ENCODE measurements around the gene P2RX7.
"Not testable (repeated sequence)": the region's sequence is repeated elsewhere in the genome, so short reads cannot be mapped to it uniquely, and the experiment has no call there.

P2RX7 gene

GRCh38 chr12:121138284-121138683 is 5.6 kb downstream of the P2RX7 start:
- no peak for DNase-seq

DNA sequence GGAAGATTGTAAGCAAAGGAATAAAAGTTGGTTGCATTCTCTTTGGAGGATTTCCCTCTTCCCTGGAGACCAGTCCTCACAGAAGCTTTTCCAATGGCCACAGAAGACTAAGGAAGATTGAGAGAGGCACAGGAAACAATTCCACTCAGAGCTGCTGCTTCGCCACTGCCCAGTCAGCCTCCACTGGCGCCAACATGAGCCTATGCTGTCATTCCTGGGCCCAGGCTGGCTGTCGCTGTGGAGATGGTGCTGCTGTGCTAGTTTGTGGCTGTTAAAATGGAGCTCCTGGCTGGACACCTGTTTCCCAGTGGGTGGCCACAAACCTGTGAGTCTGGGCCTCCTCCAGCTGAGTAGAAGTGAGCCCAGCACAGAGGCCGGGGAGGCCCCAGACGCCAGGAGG is 6.6 kb downstream of the P2RX7 start:
- DNase-seq = no peak

DNA sequence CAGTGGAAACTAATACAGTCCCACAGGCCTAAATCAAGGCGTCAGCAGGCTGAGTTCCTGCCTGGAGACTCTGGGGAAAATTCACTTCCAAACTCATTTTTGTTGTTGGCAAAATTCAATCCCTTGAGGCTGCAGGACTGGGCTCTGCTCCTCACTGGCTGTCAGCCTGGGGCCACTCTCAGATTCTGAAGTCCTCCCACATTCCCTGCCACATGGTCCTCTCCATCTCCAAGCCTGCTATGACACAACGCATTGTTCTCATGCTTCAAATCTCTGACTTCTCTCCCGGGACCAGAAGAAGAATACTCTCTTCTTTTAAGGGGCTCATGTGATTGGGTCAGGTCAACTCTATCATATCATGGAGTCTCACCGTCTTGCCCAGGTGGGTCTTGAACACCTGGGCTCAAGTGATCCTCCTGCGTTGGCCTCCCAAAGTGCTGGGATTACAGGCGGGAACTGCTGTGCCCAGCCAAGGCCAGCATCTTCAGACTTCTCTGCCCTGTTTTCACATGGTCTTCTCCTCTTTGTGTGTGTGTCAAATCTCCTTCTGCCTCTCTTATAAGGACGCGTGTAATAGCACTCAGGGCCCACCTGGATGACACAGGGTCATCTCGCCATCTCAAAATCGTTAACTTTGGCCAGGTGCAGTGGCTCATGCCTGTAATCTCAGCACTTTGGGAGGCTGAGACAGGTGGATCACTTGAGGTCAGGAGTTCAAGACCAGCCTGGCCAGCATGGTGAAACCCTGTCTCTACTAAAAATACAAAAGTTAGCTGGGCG is 9.7 kb downstream of the P2RX7 start:
- DNase-seq = no peak

DNA sequence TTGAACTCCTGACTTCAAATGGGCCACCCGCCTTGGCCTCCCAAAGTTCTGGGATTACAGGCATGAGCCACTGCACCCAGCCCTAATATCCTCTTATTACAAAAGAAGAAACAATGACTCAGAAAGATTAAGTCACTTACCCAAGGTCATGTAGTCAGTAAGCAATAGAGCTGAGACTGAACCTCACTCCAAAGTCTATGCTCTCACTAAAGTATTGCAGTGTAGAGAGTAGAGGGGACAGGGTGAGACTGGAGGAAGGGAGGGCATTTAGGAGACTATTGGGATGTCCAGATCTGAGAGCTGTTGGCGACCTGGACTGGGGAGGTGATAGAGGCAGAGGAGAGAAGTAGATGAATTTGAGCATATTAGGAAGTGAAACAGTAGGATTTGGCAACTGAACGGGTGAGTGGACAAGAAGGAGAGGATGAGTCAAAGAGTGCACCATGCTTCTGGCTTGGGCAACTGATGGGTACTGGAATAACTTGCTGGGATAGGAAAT is 11.8 kb downstream of the P2RX7 start:
- peak; percentile 21 for DNase-seq

DNA sequence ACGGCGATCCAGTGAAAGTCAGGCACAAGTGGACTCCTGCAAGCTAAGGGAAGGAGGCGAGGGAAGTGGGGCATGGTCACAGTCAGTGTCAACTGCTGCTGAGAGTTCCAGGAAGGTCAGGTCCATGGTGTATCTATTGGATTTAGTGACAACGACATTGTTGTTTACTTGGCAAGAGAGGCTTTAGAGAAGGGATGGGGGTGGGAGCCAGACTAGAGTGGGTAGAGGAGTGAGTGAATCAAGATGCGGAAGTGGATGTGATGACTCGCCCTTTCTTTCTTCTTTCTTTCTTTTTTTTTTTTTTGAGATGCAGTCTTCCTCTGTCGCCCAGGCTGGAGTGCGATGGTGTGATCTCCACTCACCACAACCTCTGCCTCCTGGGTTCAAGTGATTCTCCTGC is 12.5 kb downstream of the P2RX7 start:
- DNase-seq = peak; percentile 3

- not testable (repeated sequence) for DNase-seq
These were observed 16.6 kb downstream of the P2RX7 start for GRCh38 chr12:121149289-121149688.

GRCh38 chr12:121154793-121155375 is 22.2 kb downstream of the P2RX7 start:
- no peak for DNase-seq

- DNase-seq = no peak
These were observed 23.7 kb downstream of the P2RX7 start for GRCh38 chr12:121156365-121156764.

DNA sequence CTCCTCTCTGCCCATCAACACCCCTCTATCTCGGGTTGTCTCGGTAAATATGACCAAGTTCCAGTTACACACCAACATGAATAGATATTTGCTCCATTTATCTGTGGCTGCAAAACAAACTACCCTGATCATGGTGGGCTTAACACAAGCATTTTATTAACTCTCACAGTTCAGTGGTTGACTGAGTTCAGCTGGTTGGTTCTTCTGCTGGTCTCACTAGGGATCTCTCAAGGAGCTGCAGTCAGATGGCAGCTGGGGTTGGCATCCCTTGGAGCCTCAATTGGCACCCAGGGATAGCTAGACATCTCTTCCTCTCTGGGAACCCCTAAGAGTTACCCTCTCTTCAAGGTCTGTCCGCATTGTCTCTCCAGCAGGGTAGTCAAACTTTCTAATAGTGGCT is 25.4 kb downstream of the P2RX7 start:
- DNase-seq = no peak

DNA sequence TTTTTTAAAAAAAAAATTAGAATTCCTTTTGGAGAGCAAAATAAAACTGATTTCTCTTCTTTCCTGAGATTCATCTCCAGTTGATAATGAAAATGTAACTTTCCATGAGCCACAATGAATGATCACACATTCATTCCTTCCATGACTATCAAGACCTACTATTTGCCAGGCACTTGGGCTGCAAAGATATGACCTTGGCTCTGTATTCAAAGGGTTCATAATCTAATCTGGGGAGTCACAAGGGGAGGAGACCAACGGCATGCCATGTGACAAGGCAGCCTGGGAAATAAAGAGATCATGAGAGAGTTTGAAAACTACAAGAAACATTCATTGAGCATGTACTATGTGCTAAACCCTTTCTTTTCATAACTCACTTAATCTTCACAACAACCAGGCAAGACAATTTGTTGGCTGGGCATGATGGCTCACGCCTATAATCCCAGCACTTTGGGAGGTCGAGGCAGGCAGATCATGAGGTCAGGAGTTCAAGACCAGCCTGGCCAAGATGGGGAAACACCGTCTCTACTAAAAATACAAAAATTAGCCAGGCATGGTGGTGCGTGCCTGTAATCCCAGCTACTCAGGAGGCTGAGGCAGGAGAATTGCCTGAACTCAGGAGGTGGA is 26.2 kb downstream of the P2RX7 start:
- not testable (repeated sequence) for DNase-seq

GRCh38 chr12:121159467-121160307 is 27.0 kb downstream of the P2RX7 start:
- DNase-seq = no peak

DNA sequence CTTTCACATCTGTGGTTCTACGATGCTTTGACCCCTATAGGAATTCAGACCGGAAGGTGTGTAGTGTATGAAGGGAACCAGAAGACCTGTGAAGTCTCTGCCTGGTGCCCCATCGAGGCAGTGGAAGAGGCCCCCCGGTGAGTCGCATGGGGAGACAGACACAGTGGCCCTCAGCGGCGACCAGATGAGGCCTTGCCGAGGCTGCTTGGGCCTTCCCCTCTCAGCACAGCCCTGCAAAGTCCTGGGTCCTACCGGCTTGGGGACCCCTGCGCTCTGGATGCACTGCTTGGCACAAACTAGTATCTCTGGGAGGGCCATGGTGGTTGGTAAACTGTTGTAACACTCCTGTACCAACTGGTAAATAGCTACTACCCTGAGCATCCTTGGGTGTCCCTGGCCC is 29.7 kb downstream of the P2RX7 start:
- DNase-seq = no peak

DNA sequence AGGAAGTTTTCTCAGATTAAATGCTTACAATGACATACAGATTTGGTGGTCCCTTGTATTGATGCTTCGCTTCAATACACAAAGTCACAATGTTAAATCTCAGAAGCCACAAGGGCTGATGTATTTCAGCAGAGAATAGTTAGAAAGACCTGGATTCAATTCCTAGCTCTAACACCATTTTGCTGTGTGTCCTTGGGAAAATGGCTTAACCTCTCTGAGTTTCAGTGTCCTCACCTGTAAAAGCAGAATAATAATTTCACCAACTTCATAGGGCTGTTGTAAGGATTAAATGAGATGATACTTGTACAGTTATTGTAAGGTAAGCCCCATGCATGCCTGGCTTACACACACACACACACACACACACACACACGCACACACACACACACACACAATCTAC is 30.3 kb downstream of the P2RX7 start:
- DNase-seq = no peak

DNA sequence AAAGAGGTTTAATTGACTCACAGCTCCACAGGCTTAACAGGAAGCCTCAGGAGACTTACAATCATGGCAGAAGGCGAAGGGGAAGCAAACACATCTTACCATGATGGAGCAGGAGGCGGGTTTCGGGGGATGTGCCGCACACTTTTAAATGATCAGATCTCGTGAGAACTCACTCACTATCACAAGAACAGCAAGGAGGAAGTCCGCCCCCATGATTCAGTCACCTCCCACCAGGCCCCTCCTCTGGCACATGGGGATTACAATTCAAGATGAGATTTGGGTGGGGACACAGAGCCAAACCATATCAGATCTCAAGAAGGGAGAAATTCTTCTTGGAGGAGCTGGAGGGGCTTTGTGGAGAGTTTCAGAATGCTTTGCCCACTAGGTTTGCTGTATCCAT is 32.2 kb downstream of the P2RX7 start:
- not testable (repeated sequence) for DNase-seq

GRCh38 chr12:121165316-121165715 is 32.6 kb downstream of the P2RX7 start:
- DNase-seq = no peak

- no peak for DNase-seq
These were observed 33.7 kb downstream of the P2RX7 start for GRCh38 chr12:121166356-121166755.

DNA sequence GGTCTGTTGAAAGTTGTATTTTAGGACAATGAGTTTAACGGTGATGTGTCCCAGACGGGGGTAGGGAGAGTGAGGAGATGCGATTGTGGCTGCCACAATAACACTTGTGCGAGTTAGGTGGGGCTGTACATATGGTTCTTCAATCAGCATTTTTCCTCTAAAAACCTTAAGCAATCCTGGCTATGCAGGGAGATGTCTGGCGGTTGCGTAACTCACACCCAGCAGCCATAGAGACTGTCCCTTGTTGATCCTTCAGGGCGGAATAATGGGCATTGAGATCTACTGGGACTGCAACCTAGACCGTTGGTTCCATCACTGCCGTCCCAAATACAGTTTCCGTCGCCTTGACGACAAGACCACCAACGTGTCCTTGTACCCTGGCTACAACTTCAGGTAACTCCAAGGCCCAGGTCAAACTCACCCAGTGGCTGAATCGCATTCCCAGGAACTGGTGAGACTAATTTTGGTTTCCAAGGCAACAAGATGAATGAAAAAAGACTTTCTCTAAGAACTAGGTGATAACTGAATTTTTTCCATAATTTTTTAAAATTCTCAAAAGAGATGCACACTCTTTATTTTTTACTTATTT is 34.6 kb downstream of the P2RX7 start:
- no peak for DNase-seq

- DNase-seq = no peak
These were observed 35.3 kb downstream of the P2RX7 start for GRCh38 chr12:121167951-121168350.

- DNase-seq = no peak
These were observed 37.5 kb downstream of the P2RX7 start for GRCh38 chr12:121170151-121170550.

GRCh38 chr12:121170611-121171260 is 38.1 kb downstream of the P2RX7 start:
- peak; percentile 46 for DNase-seq

GRCh38 chr12:121172145-121172544 is 39.5 kb downstream of the P2RX7 start:
- DNase-seq = no peak
